ENCODE data around the gene PRKRIP1. TPM values are rescaled to one million over a fixed set of nuclear protein-coding genes. Genes with fewer than 3 reads are reported as not detected.

PRKRIP1 gene
- total and polyA plus RNA-seq, 2 experiments from 2014 or later, result 25.5 to 29.1 TPM

DNA sequence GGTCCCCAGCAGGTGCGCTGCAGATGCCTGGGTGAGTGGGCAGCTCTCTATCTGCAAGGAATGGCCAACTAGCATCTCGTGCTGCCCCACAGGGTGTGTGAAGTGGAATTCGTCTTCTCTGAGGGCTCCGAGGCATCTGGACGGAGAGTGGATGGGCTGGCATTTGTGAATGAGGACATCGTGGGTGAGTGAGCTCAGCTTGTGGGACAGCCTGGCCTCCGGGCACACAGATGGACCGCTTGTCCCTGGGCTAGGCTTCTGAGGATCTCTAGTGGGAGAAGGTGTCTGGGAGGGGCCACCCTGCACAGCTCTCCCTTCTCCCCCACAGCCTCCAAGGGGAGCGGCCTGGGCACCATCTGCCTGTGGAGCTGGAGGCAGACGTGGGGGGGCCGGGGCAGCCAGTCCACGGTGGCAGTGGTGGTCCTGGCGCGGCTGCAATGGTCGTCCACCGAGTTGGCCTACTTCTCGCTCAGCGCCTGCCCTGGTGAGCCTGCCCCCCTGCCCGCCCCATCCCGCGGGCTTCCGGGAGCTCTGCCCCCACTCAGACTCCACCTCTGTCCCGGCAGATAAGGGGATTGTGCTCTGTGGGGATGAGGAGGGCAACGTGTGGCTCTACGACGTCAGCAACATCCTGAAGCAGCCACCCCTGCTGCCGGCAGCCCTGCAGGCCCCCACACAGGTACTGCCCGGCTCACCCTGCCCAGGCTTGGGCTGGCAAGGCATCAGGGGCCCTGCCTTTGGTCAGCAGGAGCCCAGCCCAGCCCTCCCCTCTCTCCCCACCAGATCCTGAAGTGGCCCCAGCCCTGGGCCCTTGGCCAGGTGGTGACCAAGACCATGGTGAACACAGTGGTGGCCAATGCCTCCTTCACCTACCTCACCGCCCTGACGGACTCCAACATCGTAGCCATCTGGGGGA, 76.2 kb downstream of the PRKRIP1 start:
- Histone ChIP-seq H3K4me3 (no peak overlapping the region), H4K20me1 (replicated peaks; ENCODE audit: insufficient read depth) (peaks cover 4% of the 10 kb centered on the region; the same call in 1 of the 2 replicates), H3K36me3 (ENCODE audit: insufficient read depth) (no peaks in the 10 kb centered on the region), H3K79me2 (replicated peaks; ENCODE audit: insufficient read depth) (no peaks in the 10 kb centered on the region), H3F3A (replicated peaks; ENCODE audit: low read depth) (no peaks in the 10 kb centered on the region), H3K4me1 (ENCODE audit: insufficient read depth) (no peaks in the 10 kb centered on the region), H3K9me2 (ENCODE audit: insufficient read depth) (no peaks in the 10 kb centered on the region), H3K4me2 (no peak overlapping the region), H3K27ac (ENCODE audit: low read depth) (no peak overlapping the region), H2AFZ (no peak overlapping the region), H3K27me3 (ENCODE audit: insufficient read depth) (no peaks in the 10 kb centered on the region)
- no peak overlapping the region for H3K27ac Mint-ChIP-seq
- ATAC-seq, result no peak
- H3K9me3 Mint-ChIP-seq, result no peaks in the 10 kb centered on the region
- peaks cover 13% of the 10 kb centered on the region for H3K27me3 Mint-ChIP-seq (ENCODE audit: insufficient read depth, low read depth, poor library complexity)
- peaks cover 13% of the 10 kb centered on the region for H3K36me3 Mint-ChIP-seq (ENCODE audit: low read depth)
- no peaks in the 10 kb centered on the region for H3K4me1 Mint-ChIP-seq
- no peak for DNase-seq (ENCODE audit: low spot score)
- H3K4me3 Mint-ChIP-seq, result no peak overlapping the region; the same call in 2 of the 3 replicates
- TF ChIP-seq, protein P1, sequence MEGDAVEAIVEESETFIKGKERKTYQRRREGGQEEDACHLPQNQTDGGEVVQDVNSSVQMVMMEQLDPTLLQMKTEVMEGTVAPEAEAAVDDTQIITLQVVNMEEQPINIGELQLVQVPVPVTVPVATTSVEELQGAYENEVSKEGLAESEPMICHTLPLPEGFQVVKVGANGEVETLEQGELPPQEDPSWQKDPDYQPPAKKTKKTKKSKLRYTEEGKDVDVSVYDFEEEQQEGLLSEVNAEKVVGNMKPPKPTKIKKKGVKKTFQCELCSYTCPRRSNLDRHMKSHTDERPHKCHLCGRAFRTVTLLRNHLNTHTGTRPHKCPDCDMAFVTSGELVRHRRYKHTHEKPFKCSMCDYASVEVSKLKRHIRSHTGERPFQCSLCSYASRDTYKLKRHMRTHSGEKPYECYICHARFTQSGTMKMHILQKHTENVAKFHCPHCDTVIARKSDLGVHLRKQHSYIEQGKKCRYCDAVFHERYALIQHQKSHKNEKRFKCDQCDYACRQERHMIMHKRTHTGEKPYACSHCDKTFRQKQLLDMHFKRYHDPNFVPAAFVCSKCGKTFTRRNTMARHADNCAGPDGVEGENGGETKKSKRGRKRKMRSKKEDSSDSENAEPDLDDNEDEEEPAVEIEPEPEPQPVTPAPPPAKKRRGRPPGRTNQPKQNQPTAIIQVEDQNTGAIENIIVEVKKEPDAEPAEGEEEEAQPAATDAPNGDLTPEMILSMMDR (conservative IDR thresholded peaks at IDR 0.05; ENCODE audit: low read depth in 2 of 2), result no peak
- TF ChIP-seq, protein P2, sequence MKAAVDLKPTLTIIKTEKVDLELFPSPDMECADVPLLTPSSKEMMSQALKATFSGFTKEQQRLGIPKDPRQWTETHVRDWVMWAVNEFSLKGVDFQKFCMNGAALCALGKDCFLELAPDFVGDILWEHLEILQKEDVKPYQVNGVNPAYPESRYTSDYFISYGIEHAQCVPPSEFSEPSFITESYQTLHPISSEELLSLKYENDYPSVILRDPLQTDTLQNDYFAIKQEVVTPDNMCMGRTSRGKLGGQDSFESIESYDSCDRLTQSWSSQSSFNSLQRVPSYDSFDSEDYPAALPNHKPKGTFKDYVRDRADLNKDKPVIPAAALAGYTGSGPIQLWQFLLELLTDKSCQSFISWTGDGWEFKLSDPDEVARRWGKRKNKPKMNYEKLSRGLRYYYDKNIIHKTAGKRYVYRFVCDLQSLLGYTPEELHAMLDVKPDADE (IDR thresholded peaks at IDR 0.05), result no peak
- TF ChIP-seq POLR2AphosphoS5 (IDR thresholded peaks at IDR 0.05; ENCODE audit: low read depth) (no peak), ZNF462 (CRISPR knock-in tag; IDR thresholded peaks at IDR 0.05) (no peak)

All from GM23338 (cell line).